Bronchial epithelial cell (primary cell): ENCODE data around the gene HLA-DPB1. TPM values are rescaled to one million over a fixed set of nuclear protein-coding genes. Genes with fewer than 3 reads are reported as not detected.

Experiments
- DNase-seq: peaks from one replicate; pipeline ENCODE4 v3.0.0-alpha.2; 2010; ENCODE audit warnings: low read depth
- FAIRE-seq: peaks from 2 replicates; lab custom pipeline; 2011; peaks lifted over from hg19 to GRCh38; lab: Jason Lieb, UNC
- H3K27me3 ChIP-seq: 2 replicates; pipeline ENCODE4 v1.5.1; 2011; ENCODE audit warnings: low read length; ENCODE audit not compliant: control insufficient read depth, insufficient read depth
- H3K36me3 ChIP-seq: 2 replicates; pipeline ENCODE4 v1.5.1; 2011; ENCODE audit warnings: low read length; ENCODE audit not compliant: control insufficient read depth, insufficient read depth
- H3K4me3 ChIP-seq: 2 replicates; pipeline ENCODE4 v1.5.1; 2011; ENCODE audit warnings: mild to moderate bottlenecking, low read depth, low read length, control low read depth
- CTCF ChIP-seq: IDR thresholded peaks from 2 replicates; pipeline ENCODE4 v1.5.1; 2011; ENCODE audit warnings: mild to moderate bottlenecking, moderate library complexity, low read length, control low read depth, inconsistent platforms; ENCODE audit not compliant: insufficient read depth, severe bottlenecking
- total RNA-seq: library from RNA; depleted of rRNA; stranded (reverse); fragments of >200 nt; gene quantifications from 2 replicates; pipeline ENCODE4 v1.2.1, GENCODE V29; 2014

Gene HLA-DPB1
- total RNA-seq, 1 donor from 2014 or later = 0.53 TPM

GRCh38 chr6:33107641-33108040 lies 31.9 kb downstream of the HLA-DPB1 start:
- no peak for FAIRE-seq
- no peaks in the 10 kb centered on the region for H3K36me3 ChIP-seq
- DNase-seq = no peak
- no peak for TF ChIP-seq CTCF
- no peak overlapping the region for H3K4me3 ChIP-seq
- peaks cover 3% of the 10 kb centered on the region for H3K27me3 ChIP-seq

- H3K36me3 ChIP-seq = no peaks in the 10 kb centered on the region
- H3K27me3 ChIP-seq = peaks cover 5% of the 10 kb centered on the region
- DNase-seq (no peak), FAIRE-seq (no peak)
- no peak for TF ChIP-seq CTCF
- H3K4me3 ChIP-seq = no peak overlapping the region
Measured at GRCh38 chr6:33108307-33108706, 32.5 kb downstream of the HLA-DPB1 start.

GRCh38 chr6:33112148-33112547 lies 36.4 kb downstream of the HLA-DPB1 start:
- no peak for TF ChIP-seq CTCF
- Histone ChIP-seq H3K4me3 (no peak overlapping the region), H3K36me3 (no peaks in the 10 kb centered on the region), H3K27me3 (peaks cover 12% of the 10 kb centered on the region)
- DNase-seq (peak; percentile 72), FAIRE-seq (no peak)

- DNase-seq (no peak), FAIRE-seq (no peak)
- Histone ChIP-seq H3K4me3 (no peak overlapping the region), H3K36me3 (no peaks in the 10 kb centered on the region), H3K27me3 (peaks cover 20% of the 10 kb centered on the region)
- no peak for TF ChIP-seq CTCF
Measured at GRCh38 chr6:33113755-33114154, 38.0 kb downstream of the HLA-DPB1 start.

GRCh38 chr6:33114406-33114805 lies 38.6 kb downstream of the HLA-DPB1 start:
- H3K4me3 ChIP-seq = no peak overlapping the region
- no peak for DNase-seq
- H3K36me3 ChIP-seq = no peaks in the 10 kb centered on the region
- peaks cover 20% of the 10 kb centered on the region for H3K27me3 ChIP-seq
- FAIRE-seq = no peak
- no peak for TF ChIP-seq CTCF

- TF ChIP-seq CTCF = no peak
- no peak for DNase-seq
- Histone ChIP-seq H3K4me3 (no peak overlapping the region), H3K27me3 (peaks cover 20% of the 10 kb centered on the region), H3K36me3 (no peaks in the 10 kb centered on the region)
- FAIRE-seq = no peak
Measured at GRCh38 chr6:33116417-33116816, 40.6 kb downstream of the HLA-DPB1 start.
